Fibroblast of villous mesenchyme (primary cell): Measurements from ENCODE around the gene POLR3G. TPM values are rescaled to one million over a fixed set of nuclear protein-coding genes. Genes with fewer than 3 reads are reported as not detected.

Source experiments
- DNase-seq: peaks from one replicate; pipeline ENCODE4 v3.0.0-alpha.2; 2010; ENCODE audit warnings: low read depth
- H3K4me3 ChIP-seq: 2 replicates; pipeline ENCODE4 v1.5.1; 2011; ENCODE audit warnings: low read depth, mild to moderate bottlenecking, low read length
- CTCF ChIP-seq: IDR thresholded peaks from 2 replicates; pipeline ENCODE4 v1.5.1; 2012; ENCODE audit warnings: low read depth, mild to moderate bottlenecking, low read length; ENCODE audit not compliant: insufficient read depth
- total RNA-seq: library from RNA; depleted of rRNA; stranded (reverse); fragments of >200 nt; gene quantifications from 2 replicates; pipeline ENCODE4 v1.2.3, GENCODE V29; 2012

POLR3G gene
- total RNA-seq, 1 donor, result 5.2 TPM

GRCh38 chr5:90461288-90461687 lies 13.4 kb upstream of the POLR3G start:
- no peak overlapping the region for H3K4me3 ChIP-seq
- no peak for DNase-seq
- no peak for TF ChIP-seq CTCF

- peak overlapping the region; percentile 82 for H3K4me3 ChIP-seq
- no peak for DNase-seq
- no peak for TF ChIP-seq CTCF
Observed at GRCh38 chr5:90472783-90473395, 1.8 kb upstream of the POLR3G start.

- TF ChIP-seq CTCF, result no peak
- DNase-seq, result peak; percentile 19
- H3K4me3 ChIP-seq, result peak overlapping the region; percentile 82
Observed at GRCh38 chr5:90473396-90474234, 1.0 kb upstream of the POLR3G start.

GRCh38 chr5:90475436-90475980 lies 844 bp downstream of the POLR3G start:
- no peak for DNase-seq
- H3K4me3 ChIP-seq, result peak overlapping the region; percentile 82
- no peak for TF ChIP-seq CTCF

GRCh38 chr5:90476391-90476790 lies 1.7 kb downstream of the POLR3G start:
- no peak for TF ChIP-seq CTCF
- H3K4me3 ChIP-seq, result no peak overlapping the region
- DNase-seq, result no peak

- TF ChIP-seq CTCF, result no peak
- DNase-seq, result no peak
- H3K4me3 ChIP-seq, result no peak overlapping the region
Observed at GRCh38 chr5:90477073-90477472, 2.4 kb downstream of the POLR3G start.
